Ishikawa (cell line): Measurements from ENCODE around the gene IRF2BPL.

Source experiments
- EP300 ChIP-seq: IDR thresholded peaks from 2 replicates; pipeline ENCODE4 v1.6.1; 2012; ENCODE audit warnings: borderline replicate concordance
- YY1 ChIP-seq: IDR thresholded peaks from 2 replicates; pipeline ENCODE4 v1.6.1; 2012; ENCODE audit warnings: low read depth

DNA sequence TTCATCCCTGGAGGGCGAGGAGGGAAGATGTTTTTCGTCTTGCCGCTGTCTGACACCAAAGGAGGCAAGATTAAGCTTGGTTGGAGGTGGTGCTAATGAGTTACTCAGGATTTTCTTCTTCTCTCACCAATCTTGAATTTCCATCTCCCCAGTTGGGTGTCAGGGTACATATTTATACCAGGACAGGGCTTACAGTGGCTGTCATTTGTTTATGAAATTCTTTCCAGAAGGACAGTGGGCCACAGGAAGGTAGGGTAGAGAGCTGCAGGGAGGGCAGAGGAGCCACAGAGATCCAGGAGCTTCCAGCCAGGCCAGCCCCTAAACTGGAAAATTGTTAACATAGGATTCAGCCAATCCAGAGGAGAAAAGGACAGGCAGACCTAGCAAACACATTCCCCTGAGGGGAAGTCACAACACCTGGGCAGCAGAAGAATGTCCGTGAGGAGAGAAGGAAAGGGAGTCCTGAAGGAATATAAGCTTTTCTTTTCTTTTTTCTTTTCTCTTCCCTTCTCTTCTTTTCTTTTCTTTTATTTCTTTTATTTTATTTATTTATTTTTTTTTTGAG lies 40.5 kb downstream of the IRF2BPL start:
- TF ChIP-seq EP300 (no peak), YY1 (no peak)
